ENCODE results near the gene CDC73.
"Not testable (repeated sequence)": the region's sequence is repeated elsewhere in the genome, so short reads cannot be mapped to it uniquely, and the experiment has no call there.

CDC73 gene

DNA sequence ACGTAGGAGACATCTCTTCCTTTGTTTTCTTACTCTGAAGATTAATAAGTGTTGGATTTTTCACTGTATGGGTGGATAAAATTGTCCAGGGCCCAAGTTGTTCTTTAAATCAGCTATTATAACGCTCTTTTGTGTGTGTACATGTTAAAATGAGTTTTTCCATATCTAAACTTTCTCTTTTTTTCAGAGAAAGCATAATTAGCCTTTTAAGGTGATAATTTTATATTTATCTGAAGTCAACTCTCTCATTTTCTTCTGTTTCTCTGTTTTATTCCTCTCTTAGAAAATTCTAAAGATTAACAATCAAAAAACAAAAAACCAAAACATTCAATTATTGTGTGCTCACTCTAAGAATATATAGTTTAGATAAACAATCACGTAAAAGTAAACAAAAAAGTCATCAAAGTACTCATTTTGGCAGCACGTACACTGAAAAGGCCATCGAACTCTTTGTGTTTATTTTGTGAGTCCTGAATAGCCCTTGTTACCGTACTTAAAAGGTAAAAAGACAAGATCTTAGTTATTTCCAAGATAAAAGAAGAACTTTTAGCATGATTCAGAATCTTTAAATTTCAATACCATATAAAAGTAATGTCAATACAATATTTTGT, 7.2 kb upstream of the CDC73 start:
- no peak overlapping the region for H3K4me3 ChIP-seq (ENCODE audit: low read depth, low read length)
- TF ChIP-seq, protein P1, sequence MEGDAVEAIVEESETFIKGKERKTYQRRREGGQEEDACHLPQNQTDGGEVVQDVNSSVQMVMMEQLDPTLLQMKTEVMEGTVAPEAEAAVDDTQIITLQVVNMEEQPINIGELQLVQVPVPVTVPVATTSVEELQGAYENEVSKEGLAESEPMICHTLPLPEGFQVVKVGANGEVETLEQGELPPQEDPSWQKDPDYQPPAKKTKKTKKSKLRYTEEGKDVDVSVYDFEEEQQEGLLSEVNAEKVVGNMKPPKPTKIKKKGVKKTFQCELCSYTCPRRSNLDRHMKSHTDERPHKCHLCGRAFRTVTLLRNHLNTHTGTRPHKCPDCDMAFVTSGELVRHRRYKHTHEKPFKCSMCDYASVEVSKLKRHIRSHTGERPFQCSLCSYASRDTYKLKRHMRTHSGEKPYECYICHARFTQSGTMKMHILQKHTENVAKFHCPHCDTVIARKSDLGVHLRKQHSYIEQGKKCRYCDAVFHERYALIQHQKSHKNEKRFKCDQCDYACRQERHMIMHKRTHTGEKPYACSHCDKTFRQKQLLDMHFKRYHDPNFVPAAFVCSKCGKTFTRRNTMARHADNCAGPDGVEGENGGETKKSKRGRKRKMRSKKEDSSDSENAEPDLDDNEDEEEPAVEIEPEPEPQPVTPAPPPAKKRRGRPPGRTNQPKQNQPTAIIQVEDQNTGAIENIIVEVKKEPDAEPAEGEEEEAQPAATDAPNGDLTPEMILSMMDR (IDR thresholded peaks at IDR 0.05; ENCODE audit: low read depth, low read length), result no peak

DNA sequence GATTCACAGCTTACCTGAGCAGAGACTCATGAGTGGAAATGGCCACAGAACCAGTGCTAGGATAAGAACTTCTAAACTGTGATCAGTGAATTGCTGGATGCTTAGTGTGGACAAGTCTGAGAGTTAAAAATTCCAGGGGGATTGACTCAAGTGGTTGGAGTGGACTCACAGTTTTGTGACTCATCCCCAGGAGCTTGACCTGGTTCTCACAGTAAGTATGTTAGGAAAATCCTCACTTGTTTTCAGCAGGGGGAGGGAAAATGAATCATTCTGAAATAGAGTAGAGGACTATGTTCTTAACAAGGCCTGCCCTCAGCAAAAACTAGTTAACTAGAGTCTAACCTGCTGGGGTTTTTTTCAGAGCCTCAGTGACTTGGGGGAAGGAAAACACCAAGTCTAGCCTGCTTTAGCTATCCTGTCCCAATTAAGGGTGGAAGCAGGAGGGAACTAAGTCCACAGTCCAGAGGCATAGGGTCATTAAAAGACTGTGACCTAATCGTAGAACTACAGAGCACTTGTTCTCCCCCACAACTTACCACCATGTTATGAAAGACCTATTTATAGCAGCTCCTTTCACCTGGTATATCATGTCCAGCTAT, 6.1 kb upstream of the CDC73 start:
- TF ChIP-seq, protein P1 (IDR thresholded peaks at IDR 0.05; ENCODE audit: low read depth, low read length), result no peak
- H3K4me3 ChIP-seq (ENCODE audit: low read depth, low read length), result no peak overlapping the region

DNA sequence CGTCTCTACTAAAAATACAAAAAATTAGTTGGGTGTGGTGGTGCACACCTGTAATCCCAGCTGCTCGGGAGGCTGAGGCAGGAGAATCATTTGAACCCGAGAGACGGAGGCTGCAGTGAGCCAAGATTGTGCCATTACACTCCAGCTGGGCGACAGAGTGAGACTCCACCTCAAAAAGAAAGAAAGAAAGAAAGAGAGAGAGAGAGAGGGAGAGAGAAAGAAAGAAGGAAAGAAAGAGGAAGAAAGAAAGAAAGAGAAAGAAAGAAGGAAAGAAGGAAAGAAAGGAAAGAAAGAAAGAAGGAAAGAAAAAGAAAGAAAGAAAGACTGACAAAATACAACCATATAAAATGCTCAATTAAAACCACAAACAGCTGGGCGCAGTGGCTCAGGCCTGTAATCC, 4.7 kb upstream of the CDC73 start:
- not testable (repeated sequence) for H3K4me3 ChIP-seq (ENCODE audit: low read depth, low read length)

DNA sequence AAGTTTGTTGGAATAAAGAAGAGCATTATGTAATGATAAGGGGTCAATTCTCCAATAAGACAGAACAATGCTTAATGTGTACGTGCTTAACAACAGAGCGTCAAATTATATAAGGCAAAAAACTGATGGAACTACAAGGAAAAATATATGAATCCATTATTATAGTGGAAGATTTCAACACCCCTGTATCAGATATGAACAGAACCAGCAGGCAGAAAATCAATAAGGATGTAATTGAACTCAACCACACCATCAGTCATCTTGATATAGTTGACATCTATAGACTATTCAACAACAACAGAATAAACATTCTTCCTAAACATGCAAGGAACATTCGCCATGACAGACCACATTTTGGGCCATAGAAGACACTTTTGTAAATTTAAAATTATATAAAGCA, 3.6 kb upstream of the CDC73 start:
- no peak overlapping the region for H3K4me3 ChIP-seq (ENCODE audit: low read depth, low read length)

DNA sequence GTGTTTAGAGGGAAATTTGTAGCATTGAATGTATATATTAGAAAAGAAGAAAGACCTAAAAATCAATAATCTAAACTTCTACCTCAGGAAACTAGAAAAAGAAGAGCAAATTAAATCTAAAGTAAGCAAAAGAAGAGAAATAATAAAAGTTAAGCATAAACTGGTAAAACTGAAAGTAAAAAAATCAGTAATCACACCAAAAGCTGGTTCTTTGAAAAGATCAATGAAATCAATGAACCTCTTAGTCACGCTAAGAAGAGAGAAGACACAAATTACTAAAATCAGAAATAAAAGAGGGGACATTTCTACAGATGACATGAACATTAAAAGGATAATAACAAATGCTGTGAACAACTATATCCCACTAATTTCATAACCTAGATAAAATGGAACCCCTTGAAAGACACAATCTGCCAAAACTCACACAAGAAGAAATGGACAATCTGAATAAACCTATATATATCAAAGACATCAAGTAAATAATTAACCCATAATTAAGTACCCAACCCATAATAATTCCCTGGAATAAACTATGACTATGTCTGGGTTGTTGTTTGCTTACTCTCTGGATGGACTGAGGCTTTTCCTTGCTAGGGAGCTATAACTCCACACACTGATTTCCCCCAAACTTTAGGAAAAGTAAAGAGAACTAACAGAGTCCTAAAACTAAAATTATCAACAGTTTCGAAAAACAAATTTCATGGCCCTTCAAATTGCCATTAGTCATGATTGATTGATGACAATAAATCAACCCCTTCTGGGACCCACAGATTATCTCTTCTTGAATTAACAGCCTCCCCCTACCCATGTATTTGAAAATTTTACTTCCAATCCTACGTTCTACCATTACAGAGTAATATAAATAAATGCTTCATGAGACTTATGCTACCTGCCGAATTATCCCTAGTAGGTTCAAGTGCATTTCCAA, 2.8 kb upstream of the CDC73 start:
- TF ChIP-seq, protein P1 (IDR thresholded peaks at IDR 0.05; ENCODE audit: low read depth, low read length), result no peak

More for the DNA sequence above, 3.6 kb upstream of the CDC73 start:
- TF ChIP-seq, protein P1 (IDR thresholded peaks at IDR 0.05; ENCODE audit: low read depth, low read length), result no peak

DNA sequence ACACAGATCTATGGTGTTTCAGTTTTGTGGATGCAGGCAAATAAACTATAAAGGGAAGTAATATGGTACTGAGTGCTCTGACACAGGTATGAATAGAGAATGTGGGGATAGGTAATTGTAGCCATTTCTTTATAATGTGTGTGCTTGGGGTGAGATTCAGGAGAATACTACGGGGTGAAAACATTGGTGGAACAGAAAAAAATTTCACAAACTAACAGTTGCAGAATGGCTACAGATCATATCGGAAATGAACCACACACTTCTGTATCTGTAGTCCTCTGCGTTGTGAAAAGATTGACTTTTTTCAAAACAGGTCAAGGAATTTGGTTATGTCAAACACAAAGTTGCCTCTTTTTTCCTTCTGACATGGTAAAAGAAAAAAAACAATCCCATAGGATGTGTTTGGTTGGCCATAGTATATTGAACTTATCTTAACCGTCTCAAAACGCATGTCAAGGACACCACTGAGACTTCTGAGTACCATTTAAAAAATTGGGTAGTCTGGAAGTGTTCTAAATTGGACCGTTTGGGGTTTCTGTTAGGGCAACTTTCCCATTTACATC, 1.1 kb upstream of the CDC73 start:
- TF ChIP-seq, protein P1 (IDR thresholded peaks at IDR 0.05; ENCODE audit: low read depth, low read length), result no peak
- H3K4me3 ChIP-seq (ENCODE audit: low read depth, low read length), result no peak overlapping the region; the same call in 1 of the 2 replicates

More for the DNA sequence above, 2.8 kb upstream of the CDC73 start:
- H3K4me3 ChIP-seq (ENCODE audit: low read depth, low read length), result no peak overlapping the region

DNA sequence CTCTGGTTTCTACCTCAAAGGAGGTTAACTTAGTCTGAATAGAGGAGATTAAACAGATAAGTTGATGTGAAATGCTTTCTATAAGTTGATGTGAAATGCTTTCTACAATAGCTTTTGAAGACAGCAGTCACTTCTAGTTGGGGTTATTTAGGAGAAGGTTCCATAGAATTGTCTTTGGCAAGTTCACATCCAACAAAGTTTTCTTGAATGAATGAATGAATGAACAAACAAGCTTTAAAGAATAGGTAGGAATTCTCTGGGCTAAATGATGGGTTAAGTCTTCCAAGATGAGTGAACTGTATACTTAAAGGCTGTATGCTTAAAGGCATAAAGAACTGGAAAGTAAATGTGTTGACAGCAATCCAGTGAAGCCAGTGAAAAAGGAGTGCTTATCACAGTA, 1.9 kb downstream of the CDC73 start:
- peak overlapping the region; percentile 91 for H3K4me3 ChIP-seq (ENCODE audit: low read depth, low read length)
- TF ChIP-seq, protein P1 (IDR thresholded peaks at IDR 0.05; ENCODE audit: low read depth, low read length), result no peak

Data from WI38 (cell line).